HG03520 (cell line): ENCODE results near the gene FOXF2.

ENCODE experiments used
- ATAC-seq: cut with Tn5 transposase; IDR thresholded peaks from one replicate; pipeline ENCODE4 v1.9.1; 2021; ENCODE audit warnings: mild to moderate bottlenecking, moderate library complexity; ENCODE audit not compliant: unreplicated experiment

Gene FOXF2

GRCh38 chr6:1390133-1390945, 963 bp downstream of the FOXF2 start:
- ATAC-seq = no peak

GRCh38 chr6:1390946-1391799, 1.8 kb downstream of the FOXF2 start:
- no peak for ATAC-seq

- no peak for ATAC-seq
Observed at GRCh38 chr6:1391800-1392309, 2.5 kb downstream of the FOXF2 start.

GRCh38 chr6:1392813-1393640, 3.7 kb downstream of the FOXF2 start:
- no peak for ATAC-seq

- ATAC-seq = no peak
Observed at GRCh38 chr6:1393641-1394283, 4.4 kb downstream of the FOXF2 start.

- no peak for ATAC-seq
Observed at GRCh38 chr6:1394514-1395463, 5.4 kb downstream of the FOXF2 start.

GRCh38 chr6:1395506-1395905, 6.1 kb downstream of the FOXF2 start:
- no peak for ATAC-seq

GRCh38 chr6:1395941-1396908, 6.8 kb downstream of the FOXF2 start:
- no peak for ATAC-seq

GRCh38 chr6:1396952-1397868, 7.8 kb downstream of the FOXF2 start:
- ATAC-seq = peak; percentile 71

- ATAC-seq = no peak
Observed at GRCh38 chr6:1399085-1399780, 9.9 kb downstream of the FOXF2 start.

GRCh38 chr6:1400126-1400850, 10.9 kb downstream of the FOXF2 start:
- ATAC-seq = no peak

- ATAC-seq = no peak
Observed at GRCh38 chr6:1402369-1402768, 13.0 kb downstream of the FOXF2 start.

GRCh38 chr6:1402868-1403267, 13.5 kb downstream of the FOXF2 start:
- no peak for ATAC-seq

- ATAC-seq = no peak
Observed at GRCh38 chr6:1403851-1404712, 14.7 kb downstream of the FOXF2 start.

- ATAC-seq = no peak
Observed at GRCh38 chr6:1404713-1405098, 15.3 kb downstream of the FOXF2 start.
